ENCODE measurements around the gene PACRG.

PACRG gene

GRCh38 chr6:163137398-163137881 lies 409.7 kb downstream of the PACRG start:
- peak in 34 of 42 donors; percentile 17 to 75 (median 47) for DNase-seq
- intact Hi-C loops (cut with DNase I): no loop called here

- DNase-seq: no peak
- intact Hi-C loops (cut with DNase I): no loop called here
Observed at GRCh38 chr6:163146036-163146435, 418.3 kb downstream of the PACRG start.

- intact Hi-C loops (cut with DNase I): no loop called here
- DNase-seq: peak in 14 of 42 donors; percentile 26 to 77 (median 51)
Observed at GRCh38 chr6:163147994-163148393, 420.2 kb downstream of the PACRG start.

GRCh38 chr6:163148451-163149278 lies 420.9 kb downstream of the PACRG start:
- intact Hi-C loops (cut with DNase I): no loop called here
- peak in 39 of 42 donors; percentile 32 to 84 (median 61) for DNase-seq

GRCh38 chr6:163149279-163149848 lies 421.6 kb downstream of the PACRG start:
- no peak for DNase-seq
- intact Hi-C loops (cut with DNase I): no loop called here

GRCh38 chr6:163151212-163151611 lies 423.4 kb downstream of the PACRG start:
- no peak for DNase-seq
- intact Hi-C loops (cut with DNase I): no loop called here

- no peak for DNase-seq
Observed at GRCh38 chr6:163152701-163153100, 424.9 kb downstream of the PACRG start.

GRCh38 chr6:163159110-163159509 lies 431.3 kb downstream of the PACRG start:
- intact Hi-C loops (cut with DNase I): no loop called here

More at GRCh38 chr6:163152701-163153100, 424.9 kb downstream of the PACRG start:
- intact Hi-C loops (cut with DNase I): no loop called here

GRCh38 chr6:163159689-163160088 lies 431.9 kb downstream of the PACRG start:
- no peak for DNase-seq
- intact Hi-C loops (cut with DNase I): no loop called here

More at GRCh38 chr6:163159110-163159509, 431.3 kb downstream of the PACRG start:
- no peak for DNase-seq

- DNase-seq: peak in 1 of 42 donors; percentile 49
- intact Hi-C loops (cut with DNase I): no loop called here
Observed at GRCh38 chr6:163162007-163162873, 434.5 kb downstream of the PACRG start.

GRCh38 chr6:163162874-163163213 lies 435.1 kb downstream of the PACRG start:
- DNase-seq: peak in 1 of 42 donors; percentile 44
- intact Hi-C loops (cut with DNase I): no loop called here

- intact Hi-C loops (cut with DNase I): no loop called here
Observed at GRCh38 chr6:163164175-163164900, 436.6 kb downstream of the PACRG start.

GRCh38 chr6:163165155-163165910 lies 437.6 kb downstream of the PACRG start:
- intact Hi-C loops (cut with DNase I): no loop called here
- peak in 1 of 42 donors; percentile 62 for DNase-seq

More at GRCh38 chr6:163164175-163164900, 436.6 kb downstream of the PACRG start:
- peak in 1 of 42 donors; percentile 45 for DNase-seq

- intact Hi-C loops (cut with DNase I): no loop called here
- peak; percentile 74 to 94 (median 89) for DNase-seq
Observed at GRCh38 chr6:163165922-163166321, 438.1 kb downstream of the PACRG start.

GRCh38 chr6:163166507-163166906 lies 438.7 kb downstream of the PACRG start:
- DNase-seq: no peak
- intact Hi-C loops (cut with DNase I): no loop called here

- peak in 1 of 42 donors; percentile 39 for DNase-seq
- intact Hi-C loops (cut with DNase I): no loop called here
Observed at GRCh38 chr6:163169521-163169920, 441.7 kb downstream of the PACRG start.

- DNase-seq: peak in 1 of 42 donors; percentile 39
- intact Hi-C loops (cut with DNase I): no loop called here
Observed at GRCh38 chr6:163170294-163170883, 442.6 kb downstream of the PACRG start.

GRCh38 chr6:163173741-163174140 lies 446.0 kb downstream of the PACRG start:
- peak in 1 of 42 donors; percentile 31 for DNase-seq
- intact Hi-C loops (cut with DNase I): no loop called here
